MCF 10A (cell line): ENCODE results near the gene CD247. TPM values are rescaled to one million over a fixed set of nuclear protein-coding genes. Genes with fewer than 3 reads are reported as not detected.

Source experiments
- BruUV-seq: library from RNA; stranded (reverse); fragments of 400-500 nt; replicated peaks from 2 replicates; lab custom pipeline; 2021; lab: Mats Ljungman, UMichigan
- CTCF ChIA-PET: fragments of 300-600 bp; sonication (Branson Sonifier 250); formaldehyde crosslinking; extraction: SDS; loops from one replicate; lab custom pipeline; 2021; ENCODE audit warnings: antibody characterized with exemption, inconsistent platforms; lab: Yijun Ruan, JAX
- POLR2A ChIA-PET: fragments of 300-600, 350-650 bp; sonication (Branson Sonifier 250); formaldehyde crosslinking; extraction: SDS; loops from one replicate; lab custom pipeline; 2020; ENCODE audit warnings: antibody characterized with exemption, inconsistent platforms; lab: Yijun Ruan, JAX
- DNase-seq: peaks from one replicate; pipeline ENCODE4 v3.0.0-alpha.2; 2018; ENCODE audit not compliant: unreplicated experiment
- H3K27ac Mint-ChIP-seq: one replicate; pipeline ENCODE4 v1.8.0; 2022; ENCODE audit warnings: mild to moderate bottlenecking, low read depth, mixed read lengths; ENCODE audit not compliant: unreplicated experiment
- H3K27me3 Mint-ChIP-seq: one replicate; pipeline ENCODE4 v1.8.0; 2022; ENCODE audit warnings: mixed read lengths; ENCODE audit not compliant: insufficient read depth, unreplicated experiment
- H3K36me3 Mint-ChIP-seq: one replicate; pipeline ENCODE4 v1.8.0; 2022; ENCODE audit warnings: mild to moderate bottlenecking, moderate library complexity, mixed read lengths; ENCODE audit not compliant: insufficient read depth, unreplicated experiment
- H3K4me1 Mint-ChIP-seq: one replicate; pipeline ENCODE4 v1.8.0; 2022; ENCODE audit warnings: mixed read lengths; ENCODE audit not compliant: insufficient read depth, unreplicated experiment
- H3K4me3 Mint-ChIP-seq: one replicate; pipeline ENCODE4 v1.8.0; 2022; ENCODE audit warnings: mild to moderate bottlenecking, moderate library complexity, mixed read lengths; ENCODE audit not compliant: unreplicated experiment
- H3K9me3 Mint-ChIP-seq: one replicate; pipeline ENCODE4 v1.8.0; 2022; ENCODE audit warnings: mixed read lengths; ENCODE audit not compliant: unreplicated experiment
- CTCF ChIP-seq: fragments of 200-600 bp; IDR thresholded peaks from one replicate; pipeline ENCODE4 v1.8.0; 2022; ENCODE audit warnings: antibody characterized with exemption, mild to moderate bottlenecking; ENCODE audit not compliant: unreplicated experiment
- intact Hi-C: fragments of 100-400 bp; cut with micrococcal nuclease; formaldehyde crosslinking; loops from 2 replicates; pipeline ENCODE4 v1.14.1; 2022
- total RNA-seq: library from RNA; stranded (reverse); gene quantifications from 2 replicates; pipeline ENCODE4 v1.2.3, GENCODE V29; 2022

CD247 gene
- total RNA-seq, 1 experiment from 2014 or later, result not detected

GRCh38 chr1:167502192-167502551 is 16.2 kb downstream of the CD247 start:
- intact Hi-C loops, result no loop called here
- no peak overlapping the region for H3K4me3 Mint-ChIP-seq
- ChIA-PET CTCF (interaction anchor here (0.6 to 1.7 kb wide), 2 partner anchors 31 to 205 kb away, joined by 3 to 6 read pairs; no protein-coding TSS in a partner anchor), POLR2A (no interaction called here)
- H3K4me1 Mint-ChIP-seq, result no peaks in the 10 kb centered on the region
- no TSS peak for BruUV-seq
- no peaks in the 10 kb centered on the region for H3K36me3 Mint-ChIP-seq
- no peak overlapping the region for H3K27ac Mint-ChIP-seq
- peaks cover 43% of the 10 kb centered on the region for H3K27me3 Mint-ChIP-seq
- no peaks in the 10 kb centered on the region for H3K9me3 Mint-ChIP-seq
- TF ChIP-seq CTCF, result no peak
- no peak for DNase-seq

- DNase-seq, result no peak
- POLR2A ChIA-PET, result no interaction called here
- no peak for TF ChIP-seq CTCF
- CTCF ChIA-PET, result interaction anchor here (1.7 kb wide), 1 partner anchor 32 kb away, joined by 6 read pairs; no protein-coding TSS in a partner anchor
- no peaks in the 10 kb centered on the region for H3K9me3 Mint-ChIP-seq
- H3K4me1 Mint-ChIP-seq, result no peaks in the 10 kb centered on the region
- peaks cover 48% of the 10 kb centered on the region for H3K27me3 Mint-ChIP-seq
- H3K4me3 Mint-ChIP-seq, result no peak overlapping the region
- no peak overlapping the region for H3K27ac Mint-ChIP-seq
- BruUV-seq, result no TSS peak
- no peaks in the 10 kb centered on the region for H3K36me3 Mint-ChIP-seq
- intact Hi-C loops, result no loop called here
Observed at GRCh38 chr1:167501515-167502191, 16.7 kb downstream of the CD247 start.

GRCh38 chr1:167500283-167500860 is 18.0 kb downstream of the CD247 start:
- H3K27ac Mint-ChIP-seq, result no peak overlapping the region
- POLR2A ChIA-PET, result no interaction called here
- H3K27me3 Mint-ChIP-seq, result peaks cover 61% of the 10 kb centered on the region
- no TSS peak for BruUV-seq
- DNase-seq, result no peak
- no peak for TF ChIP-seq CTCF
- CTCF ChIA-PET, result interaction anchor here (0.6 to 1.1 kb wide), 4 partner anchors 33 to 188 kb away, joined by 3 to 4 read pairs (median 4); no protein-coding TSS in a partner anchor
- H3K4me1 Mint-ChIP-seq, result no peaks in the 10 kb centered on the region
- no peaks in the 10 kb centered on the region for H3K36me3 Mint-ChIP-seq
- H3K9me3 Mint-ChIP-seq, result no peaks in the 10 kb centered on the region
- H3K4me3 Mint-ChIP-seq, result no peak overlapping the region
- intact Hi-C loops, result no loop called here

GRCh38 chr1:167499664-167500101 is 18.6 kb downstream of the CD247 start:
- H3K4me3 Mint-ChIP-seq, result no peak overlapping the region
- TF ChIP-seq CTCF, result no peak
- no TSS peak for BruUV-seq
- H3K27ac Mint-ChIP-seq, result no peak overlapping the region
- H3K36me3 Mint-ChIP-seq, result no peaks in the 10 kb centered on the region
- H3K27me3 Mint-ChIP-seq, result peaks cover 68% of the 10 kb centered on the region
- CTCF ChIA-PET, result interaction anchor here (0.6 kb wide), 3 partner anchors 123 to 376 kb away, joined by 3 to 4 read pairs (median 3); no protein-coding TSS in a partner anchor
- H3K4me1 Mint-ChIP-seq, result no peaks in the 10 kb centered on the region
- no peak for DNase-seq
- no peaks in the 10 kb centered on the region for H3K9me3 Mint-ChIP-seq
- POLR2A ChIA-PET, result no interaction called here
- intact Hi-C loops, result no loop called here
